SH-SY5Y (cell line): ENCODE measurements around the gene BIRC7.

Experiments used
- GATA2 ChIP-seq: IDR thresholded peaks from 2 replicates; pipeline ENCODE4 v1.6.1; 2011; ENCODE audit warnings: mild to moderate bottlenecking, low read depth, low read length
- GATA3 ChIP-seq: IDR thresholded peaks from 2 replicates; pipeline ENCODE4 v1.6.1; 2011; ENCODE audit warnings: low read depth, mild to moderate bottlenecking, low read length, moderate library complexity

The BIRC7 gene

GRCh38 chr20:63255931-63256704 lies 20.4 kb downstream of the BIRC7 start:
- TF ChIP-seq GATA3 (no peak), GATA2 (no peak)

GRCh38 chr20:63256954-63257353 lies 21.2 kb downstream of the BIRC7 start:
- TF ChIP-seq GATA3 (no peak), GATA2 (no peak)

- no peak for TF ChIP-seq GATA2
- no peak for TF ChIP-seq GATA3
Observed at GRCh38 chr20:63257629-63258028, 21.9 kb downstream of the BIRC7 start.

DNA sequence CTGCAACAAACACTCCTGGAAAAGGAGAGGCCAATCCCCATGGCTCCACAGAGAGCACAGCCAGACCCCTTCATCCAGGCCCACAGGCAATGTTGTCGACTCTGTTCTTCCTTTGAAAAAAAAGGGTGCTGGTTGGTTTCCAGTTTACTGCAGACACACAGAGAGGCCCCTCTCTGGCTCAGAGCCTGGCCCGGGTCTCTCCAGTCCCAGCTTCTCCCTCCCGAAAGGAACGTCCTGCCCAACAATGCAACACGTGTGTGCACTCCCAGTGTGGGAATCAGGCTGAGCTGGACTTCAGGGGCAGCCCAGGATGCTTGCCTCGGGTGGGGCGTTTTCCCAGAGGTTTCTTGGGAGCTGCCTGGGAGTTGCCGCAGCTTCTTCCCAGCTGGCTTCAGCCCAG lies 23.1 kb downstream of the BIRC7 start:
- TF ChIP-seq GATA2, result no peak
- no peak for TF ChIP-seq GATA3

- TF ChIP-seq GATA3 (no peak), GATA2 (no peak)
Observed at GRCh38 chr20:63259734-63260460, 24.2 kb downstream of the BIRC7 start.

DNA sequence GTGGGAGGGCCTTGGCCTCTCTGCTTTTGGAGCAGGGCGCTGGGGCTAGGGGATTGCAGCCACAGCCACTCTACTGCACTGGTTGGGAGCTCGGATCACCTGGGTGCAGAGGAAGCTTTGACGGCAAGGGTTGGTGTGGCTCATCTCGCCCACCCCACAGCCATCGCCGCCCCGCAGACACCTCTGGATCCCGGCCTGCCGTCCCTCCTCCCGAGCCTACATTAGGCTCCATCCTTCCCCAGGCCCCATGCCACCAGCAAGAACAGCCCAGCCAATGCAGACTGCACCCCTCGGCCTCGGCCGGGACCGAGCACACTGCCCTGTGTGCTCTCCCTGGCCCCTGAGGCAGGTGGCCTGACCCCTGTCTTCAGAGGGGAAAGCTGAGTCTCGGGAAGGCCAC lies 24.8 kb downstream of the BIRC7 start:
- no peak for TF ChIP-seq GATA3
- TF ChIP-seq GATA2, result no peak

GRCh38 chr20:63261060-63261794 lies 25.5 kb downstream of the BIRC7 start:
- TF ChIP-seq GATA2 (no peak), GATA3 (no peak)

DNA sequence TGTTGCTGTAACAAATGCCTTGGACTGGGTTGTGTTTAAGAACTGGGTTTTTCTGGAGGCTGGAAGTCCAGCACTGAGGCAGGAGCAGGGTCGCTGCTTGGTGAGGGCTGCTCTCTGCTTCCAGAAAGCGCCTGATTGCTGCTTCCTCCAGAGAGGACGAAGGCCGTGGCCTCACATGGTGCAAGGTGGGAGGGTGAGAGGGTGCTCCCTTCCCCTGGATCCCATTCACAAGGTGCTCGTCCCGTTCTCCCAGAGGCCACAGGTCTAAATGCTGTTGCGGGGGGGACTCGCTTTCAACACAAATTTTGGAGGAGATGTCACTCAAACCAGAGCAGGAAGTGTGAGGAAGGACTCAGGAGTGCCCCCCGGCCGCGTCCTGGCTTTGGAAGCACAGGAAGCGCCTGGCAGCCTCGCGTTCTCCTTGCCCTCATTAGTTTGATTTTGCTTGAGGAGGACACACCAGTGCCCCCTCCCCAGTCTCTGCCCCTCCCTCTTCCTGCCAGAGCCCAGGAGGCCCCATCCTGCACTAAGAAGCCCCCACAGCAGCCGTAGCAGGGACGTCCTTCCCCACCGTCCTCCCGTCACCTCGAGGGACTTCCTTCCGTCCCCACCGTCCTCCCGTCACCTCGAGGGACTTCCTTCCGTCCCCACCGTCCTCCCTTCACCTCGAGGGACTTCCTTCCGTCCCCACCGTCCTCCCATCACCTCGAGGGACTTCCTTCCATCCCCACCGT lies 26.3 kb downstream of the BIRC7 start:
- TF ChIP-seq GATA2 (no peak), GATA3 (no peak)

GRCh38 chr20:63262836-63263235 lies 27.1 kb downstream of the BIRC7 start:
- no peak for TF ChIP-seq GATA3
- no peak for TF ChIP-seq GATA2

DNA sequence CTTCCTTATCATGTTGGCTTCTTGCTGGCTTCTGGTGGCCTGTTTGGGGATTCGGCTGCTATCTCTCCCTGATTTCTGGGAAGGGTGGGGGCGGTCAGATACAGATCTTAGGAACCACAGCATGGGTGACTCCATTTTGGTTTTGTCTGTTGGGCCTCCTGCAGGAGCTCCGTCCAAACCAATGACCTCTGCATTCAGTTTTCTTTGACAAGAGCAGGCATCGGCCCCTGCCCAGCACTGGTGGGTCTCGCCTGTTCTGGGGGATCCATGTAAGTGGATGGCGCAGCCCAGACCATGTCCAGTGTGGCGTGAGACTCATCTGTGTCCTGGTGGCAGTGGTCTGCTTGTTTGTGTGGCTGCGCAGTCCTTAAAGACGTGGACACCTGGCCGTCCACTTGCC lies 28.3 kb downstream of the BIRC7 start:
- TF ChIP-seq GATA2, result no peak
- no peak for TF ChIP-seq GATA3

- TF ChIP-seq GATA3 (no peak), GATA2 (no peak)
Observed at GRCh38 chr20:63264519-63264918, 28.8 kb downstream of the BIRC7 start.

GRCh38 chr20:63265891-63266515 lies 30.3 kb downstream of the BIRC7 start:
- TF ChIP-seq GATA3 (no peak), GATA2 (no peak)

GRCh38 chr20:63267691-63268090 lies 32.0 kb downstream of the BIRC7 start:
- TF ChIP-seq GATA2 (no peak), GATA3 (no peak)

GRCh38 chr20:63268256-63268655 lies 32.6 kb downstream of the BIRC7 start:
- no peak for TF ChIP-seq GATA2
- no peak for TF ChIP-seq GATA3
